PC-9 (cell line): ENCODE data around the gene ARPC1B. TPM values are rescaled to one million over a fixed set of nuclear protein-coding genes. Genes with fewer than 3 reads are reported as not detected.

Experiments
- BruUV-seq: library from RNA; stranded (reverse); fragments of 400-500 nt; replicated peaks from 2 replicates; lab custom pipeline; 2021; lab: Mats Ljungman, UMichigan
- CTCF ChIA-PET: fragments of 300-600 bp; sonication (Branson Sonifier 250); formaldehyde crosslinking; loops from one replicate; lab custom pipeline; 2022; ENCODE audit warnings: antibody characterized with exemption; lab: Charles Lee
- POLR2A ChIA-PET: fragments of 300-600 bp; sonication (Branson Sonifier 250); formaldehyde crosslinking; loops from one replicate; lab custom pipeline; 2022; ENCODE audit warnings: antibody characterized with exemption; ENCODE audit not compliant: unreplicated experiment; lab: Charles Lee
- DNase-seq, 2 experiments: peaks; one replicate each; pipeline versions ENCODE4 v3.0.0 to v3.0.0-alpha.2; 2015 to 2022; ENCODE audit warnings: mixed read lengths in 1 of 2
- H2AFZ ChIP-seq: fragments of 200-600 bp; sonication (generic); 2 replicates; pipeline ENCODE4 v1.8.1; 2017; ENCODE audit warnings: antibody characterized with exemption
- H3F3A ChIP-seq: fragments of 200-600 bp; sonication (generic); 2 replicates; pipeline ENCODE4 v1.8.1; 2017; ENCODE audit warnings: antibody characterized with exemption, mild to moderate bottlenecking, low read depth; ENCODE audit not compliant: insufficient read depth
- H3K27ac ChIP-seq: fragments of 200-600 bp; sonication (generic); 2 replicates; pipeline ENCODE4 v1.6.1; 2016; ENCODE audit warnings: mixed run types
- H3K27me3 ChIP-seq: fragments of 200-600 bp; sonication (generic); 2 replicates; pipeline ENCODE4 v1.6.1; 2016; ENCODE audit warnings: low read depth, mixed run types; ENCODE audit not compliant: insufficient read depth
- H3K36me3 ChIP-seq: fragments of 200-600 bp; sonication (generic); 2 replicates; pipeline ENCODE4 v1.6.1; 2016; ENCODE audit warnings: low read depth, mixed run types
- H3K4me1 ChIP-seq: fragments of 200-600 bp; sonication (generic); replicated peaks from 2 replicates; pipeline ENCODE4 v1.6.1; 2016; ENCODE audit warnings: mixed run types; ENCODE audit not compliant: insufficient read depth
- H3K4me2 ChIP-seq: fragments of 200-600 bp; sonication (generic); 2 replicates; pipeline ENCODE4 v1.6.1; 2017; ENCODE audit warnings: mixed run types
- H3K4me3 ChIP-seq: fragments of 200-600 bp; sonication (generic); 2 replicates; pipeline ENCODE4 v1.6.1; 2016; ENCODE audit warnings: mixed run types
- H3K79me2 ChIP-seq: fragments of 200-600 bp; sonication (generic); 2 replicates; pipeline ENCODE4 v1.6.1; 2017; ENCODE audit warnings: low read depth, mixed run types
- H3K9me2 ChIP-seq: fragments of 200-600 bp; sonication (generic); 2 replicates; pipeline ENCODE4 v1.8.1; 2017; ENCODE audit warnings: mild to moderate bottlenecking; ENCODE audit not compliant: insufficient read depth
- H3K9me3 ChIP-seq: fragments of 200-600 bp; sonication (generic); 2 replicates; pipeline ENCODE4 v1.8.1; 2016; ENCODE audit warnings: low read depth; ENCODE audit not compliant: insufficient read depth
- H4K20me1 ChIP-seq: fragments of 200-600 bp; sonication (generic); 2 replicates; pipeline ENCODE4 v1.8.1; 2017; ENCODE audit not compliant: insufficient read depth
- CTCF ChIP-seq: fragments of 200-600 bp; sonication (generic); conservative IDR thresholded peaks from 2 replicates; pipeline ENCODE4 v1.6.1; 2017; ENCODE audit warnings: mixed run types, antibody characterized with exemption, mild to moderate bottlenecking, moderate library complexity
- EZH2 ChIP-seq: fragments of 200-600 bp; sonication (generic); IDR thresholded peaks from 2 replicates; pipeline ENCODE4 v1.8.0; 2017; ENCODE audit warnings: antibody characterized with exemption, low read depth
- intact Hi-C: fragments of 100-400 bp; cut with micrococcal nuclease; formaldehyde crosslinking; loops from one replicate; pipeline ENCODE4 v1.10.0; 2022; ENCODE audit not compliant: unreplicated experiment
- total RNA-seq: library from RNA; stranded (reverse); gene quantifications from 2 replicates; pipeline ENCODE4 v1.2.3, GENCODE V29; 2021

The ARPC1B gene
- total RNA-seq, 1 experiment from 2014 or later, result 276 TPM

GRCh38 chr7:99440195-99440594, 65.7 kb downstream of the ARPC1B start:
- no peak for DNase-seq
- H3K4me2 ChIP-seq, result peak overlapping the region; percentile 85
- no peaks in the 10 kb centered on the region for H3K9me2 ChIP-seq
- intact Hi-C loops, result no loop called here
- H3K4me1 ChIP-seq, result peaks cover 15% of the 10 kb centered on the region; the same call in 1 of the 2 replicates
- peak overlapping the region; percentile 84; the same call in 1 of the 2 replicates for H3K4me3 ChIP-seq
- H3K27ac ChIP-seq, result no peak overlapping the region
- H2AFZ ChIP-seq, result no peak overlapping the region
- no peaks in the 10 kb centered on the region for H3K9me3 ChIP-seq
- H4K20me1 ChIP-seq, result peaks cover 15% of the 10 kb centered on the region
- ChIA-PET POLR2A (no interaction called here), CTCF (interaction anchor here (0.7 kb wide), 1 partner anchor 1149 kb away, joined by 5 read pairs; no protein-coding TSS in a partner anchor)
- H3K79me2 ChIP-seq, result peaks cover 45% of the 10 kb centered on the region
- H3K27me3 ChIP-seq, result no peaks in the 10 kb centered on the region
- peaks cover 23% of the 10 kb centered on the region; the same call in 1 of the 2 replicates for H3K36me3 ChIP-seq
- peaks cover 9% of the 10 kb centered on the region; the same call in 1 of the 2 replicates for H3F3A ChIP-seq
- BruUV-seq, result no TSS peak
- TF ChIP-seq CTCF, result no peak
- no peak for TF ChIP-seq EZH2

Other genes starting within 250 kb of the ARPC1B start
- 53.2 and 63.9 TPM in 2 replicates for gene SMURF1, start 230.6 kb upstream of the ARPC1B start, total RNA-seq
- 3.6 and 4.2 TPM in 2 replicates for gene KPNA7, start 166.6 kb upstream of the ARPC1B start, total RNA-seq
- gene MYH16, start 101.9 kb upstream of the ARPC1B start, total RNA-seq, result 11.7 and 18.0 TPM in 2 replicates
- 274 and 305 TPM in 2 replicates for gene ARPC1A, start 48.8 kb upstream of the ARPC1B start, total RNA-seq
- 141 and 180 TPM in 2 replicates for gene PDAP1, start 33.9 kb downstream of the ARPC1B start, total RNA-seq
- 167 and 178 TPM in 2 replicates for gene BUD31, start 34.2 kb downstream of the ARPC1B start, total RNA-seq
- gene PTCD1, start 64.1 kb downstream of the ARPC1B start, total RNA-seq, result 8.0 and 8.8 TPM in 2 replicates
- gene CPSF4, start 64.2 kb downstream of the ARPC1B start, total RNA-seq, result 69.0 and 81.5 TPM in 2 replicates
- gene ATP5MF, start 91.4 kb downstream of the ARPC1B start, total RNA-seq, result 251 and 660 TPM in 2 replicates
- gene ZNF789, start 98.2 kb downstream of the ARPC1B start, total RNA-seq, result 30.8 and 38.8 TPM in 2 replicates
- gene ZNF394, start 125.6 kb downstream of the ARPC1B start, total RNA-seq, result 21.1 and 34.1 TPM in 2 replicates
- gene ZKSCAN5, start 129.9 kb downstream of the ARPC1B start, total RNA-seq, result 10.0 and 13.2 TPM in 2 replicates
- 6.9 and 7.1 TPM in 2 replicates for gene FAM200A, start 177.4 kb downstream of the ARPC1B start, total RNA-seq
- 75.6 and 83.0 TPM in 2 replicates for gene ZNF655, start 183.9 kb downstream of the ARPC1B start, total RNA-seq
- gene TMEM225B, start 223.5 kb downstream of the ARPC1B start, total RNA-seq, result 1.5 and 1.8 TPM in 2 replicates
- gene ZSCAN25, start 242.2 kb downstream of the ARPC1B start, total RNA-seq, result 20.5 and 21.8 TPM in 2 replicates